NCI-H2227 treated with DMSO at 0.1 percent for 48 hours (cell line): Measurements from ENCODE around the gene RCAN2.

Experiments
- DNase-seq: peaks from one replicate; lab custom pipeline; 2025; lab: John Stamatoyannopoulos, UW

RCAN2 gene

DNA sequence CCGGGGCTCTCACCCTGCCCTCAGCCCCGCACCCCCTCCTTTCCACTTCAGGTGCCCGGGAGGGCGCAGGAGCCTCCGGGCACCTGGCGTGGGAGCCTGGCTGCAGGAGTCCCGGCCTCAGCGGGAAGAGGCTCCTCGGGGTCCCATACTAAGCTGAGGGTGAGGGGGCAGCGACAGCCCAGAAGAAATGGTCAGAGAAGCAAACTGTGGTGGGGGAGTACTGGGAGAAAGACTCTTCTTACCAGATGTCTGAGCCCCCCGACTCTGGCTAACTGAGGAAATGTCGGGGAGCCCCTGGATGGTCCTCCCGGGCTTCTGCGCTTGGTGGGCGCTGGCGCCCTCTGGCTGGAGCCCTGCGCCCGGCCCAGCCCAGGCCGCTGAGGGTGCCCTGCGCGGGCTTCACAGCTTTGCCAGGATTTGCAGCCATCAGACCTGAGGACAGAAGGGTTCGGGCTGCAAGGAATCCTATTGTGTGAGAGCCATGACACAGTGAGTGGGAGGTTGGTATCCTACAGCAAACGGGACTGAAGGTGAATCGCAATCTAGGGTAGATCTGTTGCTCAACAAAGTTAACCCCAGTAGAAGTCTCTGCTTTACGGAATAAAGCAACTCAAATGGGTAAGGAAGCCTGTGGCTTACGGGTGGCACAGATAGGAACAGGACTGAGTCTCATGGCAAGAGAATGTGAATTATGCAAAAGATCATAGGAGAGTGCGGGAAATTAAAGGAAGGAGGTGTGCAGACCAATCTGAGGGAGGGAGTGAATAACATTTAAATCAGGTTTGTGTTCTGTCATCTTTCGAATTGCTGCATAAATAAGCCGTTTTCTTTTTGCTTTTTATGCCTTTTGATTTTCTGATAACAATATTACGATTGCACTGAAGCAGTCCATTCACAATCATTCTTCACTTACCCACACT, 639 bp upstream of the RCAN2 start:
- DNase-seq, result peak; percentile 15

- DNase-seq, result no peak
These were observed 636 bp downstream of the RCAN2 start for GRCh38 chr6:46490425-46491200.

DNA sequence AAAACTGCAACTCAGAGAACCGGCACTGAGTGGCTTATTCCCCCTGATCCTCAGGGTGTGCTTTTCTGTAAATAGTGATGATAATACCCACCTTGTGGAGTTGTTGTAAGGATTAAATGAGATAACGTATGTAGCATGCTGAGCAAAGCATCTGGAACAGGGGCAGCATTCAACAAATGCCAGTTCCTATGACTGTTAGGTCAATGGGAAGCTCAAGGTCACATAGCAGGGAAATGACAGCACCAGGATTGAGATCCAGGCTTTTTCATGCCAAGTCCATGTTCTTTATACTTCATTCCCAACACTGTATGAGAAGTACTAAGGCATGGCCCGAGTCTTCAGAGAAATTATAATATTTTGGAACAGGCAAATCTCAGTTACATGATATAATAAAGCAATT, 5.1 kb downstream of the RCAN2 start:
- DNase-seq, result no peak

DNA sequence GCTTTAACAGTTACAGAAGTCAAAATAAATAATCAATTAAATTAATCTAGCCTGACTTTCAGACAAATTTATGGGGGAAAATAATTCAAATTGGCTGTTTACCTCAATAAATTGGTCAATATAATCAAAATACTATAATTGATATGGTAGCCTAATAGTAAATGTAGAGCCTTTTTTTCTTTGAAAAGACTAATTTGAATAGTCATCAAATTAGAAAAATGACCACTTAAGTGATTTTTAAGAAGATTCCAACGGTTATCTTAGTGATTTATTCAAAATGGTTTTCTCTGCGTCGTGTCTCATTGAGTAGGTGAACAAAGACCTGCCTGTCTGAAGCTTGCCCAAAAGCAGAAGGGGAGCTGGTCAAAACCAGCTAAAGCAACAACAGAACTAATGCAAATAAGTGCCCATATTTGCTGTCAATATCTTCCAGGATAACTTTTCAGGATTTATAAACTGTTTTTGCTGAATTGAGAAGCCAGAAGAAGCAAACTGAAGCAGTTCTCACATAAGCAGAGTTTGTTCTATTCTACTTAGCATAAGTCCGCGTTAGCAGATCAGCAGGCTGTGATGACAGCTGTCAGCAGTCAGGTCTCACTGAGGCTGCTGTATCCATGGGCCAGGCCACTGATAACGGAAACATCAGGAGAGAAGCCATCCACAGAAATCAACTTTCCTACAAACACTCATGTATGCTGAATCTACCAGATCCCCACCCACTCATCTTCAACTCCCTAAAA, 7.0 kb downstream of the RCAN2 start:
- DNase-seq, result no peak

- DNase-seq, result no peak
These were observed 14.9 kb downstream of the RCAN2 start for GRCh38 chr6:46476301-46476700.

DNA sequence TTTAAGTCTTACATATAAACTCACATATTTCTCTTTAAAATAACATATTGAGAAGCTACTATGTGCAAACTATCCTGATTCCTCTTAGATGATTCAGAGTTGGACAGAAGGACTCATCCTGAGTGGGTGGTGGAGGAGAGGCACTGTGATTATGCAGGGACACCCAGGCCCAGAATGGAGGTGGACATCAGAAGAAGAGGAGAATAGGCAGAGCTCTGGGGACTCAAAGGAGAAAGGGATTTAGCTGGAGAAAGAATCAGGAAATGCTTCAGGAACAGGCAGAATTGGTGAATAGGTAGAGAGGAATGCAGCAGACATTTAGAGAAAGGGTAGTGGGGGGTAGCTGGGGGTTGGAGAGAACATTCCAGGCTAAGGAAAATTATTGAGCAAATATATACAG, 17.4 kb downstream of the RCAN2 start:
- DNase-seq, result no peak

DNA sequence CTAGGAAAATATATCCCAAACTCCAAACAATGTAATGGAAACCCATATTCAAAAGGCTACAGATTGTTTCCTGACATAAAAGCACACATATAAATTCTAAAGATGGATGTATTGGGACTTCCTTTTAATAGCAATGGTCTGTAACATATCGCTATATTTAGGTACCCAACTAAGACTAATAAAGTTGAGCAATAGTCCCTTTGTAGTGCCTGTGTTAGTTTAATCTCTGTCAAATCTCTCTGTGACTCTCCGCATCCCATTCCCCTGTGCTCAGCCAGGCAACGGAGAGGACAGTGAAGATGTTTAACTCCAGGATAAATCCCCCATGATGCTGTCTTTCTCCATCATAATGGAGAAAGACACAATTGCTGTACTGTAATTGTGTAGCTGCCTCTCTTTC, 19.0 kb downstream of the RCAN2 start:
- DNase-seq, result no peak

DNA sequence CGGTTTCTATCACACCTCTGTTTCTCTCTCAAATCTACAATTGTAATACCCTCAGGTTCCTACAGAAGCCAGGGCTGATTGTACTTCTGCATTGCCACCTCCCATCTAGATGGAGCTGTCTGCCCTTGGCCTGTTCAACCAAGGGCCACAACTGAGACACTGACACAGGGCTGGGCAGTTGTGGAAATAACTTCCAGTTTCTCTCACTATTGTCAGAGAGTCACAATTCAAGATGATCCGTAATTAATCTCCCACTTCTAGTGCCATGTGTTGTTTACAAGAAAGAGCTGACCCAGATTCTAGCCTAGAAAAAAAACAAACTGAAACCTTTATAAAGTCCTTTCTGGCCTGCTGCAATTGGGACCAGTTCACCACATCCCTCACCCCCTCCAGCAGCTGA, 22.2 kb downstream of the RCAN2 start:
- no peak for DNase-seq

- no peak for DNase-seq
These were observed 22.7 kb downstream of the RCAN2 start for GRCh38 chr6:46468403-46469010.

GRCh38 chr6:46466570-46466969, 24.7 kb downstream of the RCAN2 start:
- DNase-seq, result no peak

DNA sequence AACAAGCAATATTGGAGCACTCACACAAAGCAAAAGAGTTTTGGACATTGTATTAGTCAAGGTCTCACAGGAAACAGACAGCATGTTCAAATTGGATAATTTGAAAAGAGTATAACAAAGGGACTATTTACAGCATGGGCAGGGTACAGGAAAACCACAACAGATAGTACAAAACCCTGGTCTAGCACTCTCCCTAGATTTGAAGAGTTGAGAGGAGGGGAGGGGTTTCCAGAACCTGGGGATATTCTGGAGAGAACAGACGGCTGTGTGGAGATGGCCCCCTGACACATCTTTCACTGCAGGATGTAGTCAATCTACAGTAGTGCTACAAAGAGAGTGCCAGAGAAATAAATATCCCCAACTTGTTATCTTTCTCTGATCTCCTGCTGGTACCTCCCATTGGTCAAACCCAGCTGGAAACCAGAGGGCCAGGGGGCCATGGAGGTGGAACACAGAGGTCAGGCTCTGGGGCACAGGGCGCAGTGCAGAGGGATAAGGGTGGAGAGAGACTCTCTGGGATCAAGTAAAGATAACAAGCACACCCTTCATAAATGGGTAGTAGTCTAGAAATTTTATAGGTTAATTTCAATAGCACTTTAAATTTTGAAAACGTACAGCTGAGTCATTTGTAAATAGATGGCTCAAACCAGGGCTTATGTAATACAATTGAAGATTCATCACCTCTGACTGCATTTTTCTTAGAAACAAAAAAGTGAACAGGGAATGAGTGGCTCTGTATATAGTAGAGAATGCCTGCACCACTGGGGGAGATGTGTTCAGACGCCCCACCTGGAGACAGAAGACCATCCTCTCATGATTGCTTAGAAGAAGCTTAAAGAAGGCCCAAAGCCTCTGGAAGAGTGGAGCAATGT, 25.7 kb downstream of the RCAN2 start:
- no peak for DNase-seq

GRCh38 chr6:46456297-46456696, 35.0 kb downstream of the RCAN2 start:
- no peak for DNase-seq

DNA sequence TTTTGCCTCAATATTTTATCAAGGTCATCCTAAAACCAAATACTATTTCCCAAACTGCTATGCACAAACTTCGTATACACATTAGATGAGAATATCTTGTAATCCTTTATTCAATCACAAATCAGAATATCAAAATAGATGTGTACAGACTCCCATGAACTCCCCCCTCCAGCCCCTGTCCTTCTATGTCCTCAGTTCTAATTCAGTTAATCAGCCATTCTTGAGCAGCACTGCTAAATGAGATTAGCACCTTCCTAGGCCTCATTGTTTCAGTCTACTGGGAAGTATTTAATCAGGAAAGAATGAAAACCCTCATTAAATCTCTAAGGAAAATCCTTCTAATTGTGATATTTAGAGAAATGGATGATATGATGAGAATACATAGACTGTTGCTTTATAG, 36.6 kb downstream of the RCAN2 start:
- DNase-seq, result no peak

DNA sequence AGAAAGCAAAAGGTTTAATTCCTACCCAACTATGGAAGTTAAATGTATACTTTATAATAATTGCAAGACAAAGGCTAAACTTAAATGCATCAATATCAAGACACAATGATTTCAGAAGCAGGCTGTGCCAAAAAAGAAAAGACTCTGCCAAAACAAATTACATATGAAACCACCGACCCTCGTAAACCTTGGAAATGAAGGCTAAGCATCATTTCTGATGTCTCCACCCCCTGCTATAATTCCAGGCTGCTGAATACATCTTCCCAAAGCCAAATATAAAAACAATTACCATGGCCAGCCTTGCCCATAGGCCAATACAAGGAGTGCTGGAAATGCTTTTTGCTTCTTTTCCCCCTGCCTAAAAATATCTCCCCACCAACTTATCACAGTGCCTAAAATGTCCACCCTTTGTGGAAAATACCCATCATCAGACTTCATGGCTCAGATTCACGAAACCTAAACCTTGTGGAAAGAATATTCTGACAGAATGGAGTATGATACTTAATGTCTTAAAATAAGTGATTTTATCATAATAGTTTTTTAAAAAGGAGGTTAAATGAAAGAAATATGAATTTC, 37.4 kb downstream of the RCAN2 start:
- DNase-seq, result no peak

DNA sequence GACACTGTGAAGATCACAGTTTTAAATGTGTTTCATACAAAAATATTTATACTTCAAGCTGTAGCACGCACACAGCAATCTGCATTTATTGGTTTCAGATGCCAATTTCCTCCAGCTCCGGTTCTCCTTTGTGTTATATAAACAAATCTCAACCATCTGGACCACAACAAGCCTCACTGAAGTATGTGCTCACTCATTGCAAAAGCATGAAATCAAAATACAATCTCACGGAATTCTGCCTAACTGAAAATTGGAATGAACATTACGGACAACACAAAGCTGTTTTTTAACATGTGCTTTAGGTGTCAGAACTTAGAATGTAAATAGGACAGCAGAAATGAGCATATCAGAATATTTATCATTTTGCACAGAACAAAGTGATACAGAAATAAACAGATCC, 38.0 kb downstream of the RCAN2 start:
- DNase-seq, result no peak

DNA sequence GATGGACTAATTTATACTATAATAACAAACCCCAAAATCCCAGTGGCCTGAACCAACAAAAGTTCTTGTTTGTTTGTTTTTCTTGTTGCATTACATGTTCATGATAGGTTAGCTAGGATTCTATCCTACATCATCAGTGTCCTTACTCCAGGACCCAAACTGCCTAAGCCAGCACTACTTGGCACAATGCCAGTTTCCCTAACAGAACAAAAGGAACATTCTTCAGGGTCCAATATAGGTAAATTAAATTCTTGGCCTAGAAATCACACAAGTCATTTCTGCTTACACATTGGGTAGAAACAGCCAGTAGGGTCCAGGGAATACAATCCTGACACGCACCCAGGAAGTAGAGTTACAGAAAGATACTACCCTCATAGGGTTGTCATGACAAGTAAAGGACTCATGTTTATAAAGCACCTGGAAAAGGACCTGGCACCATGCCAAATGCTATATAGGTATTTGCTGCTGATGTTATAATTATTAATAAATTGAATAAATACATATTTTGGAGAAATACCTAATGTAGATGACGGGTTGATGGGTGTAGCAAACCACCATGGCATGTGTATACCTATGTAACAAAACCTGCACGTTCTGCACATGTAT, 38.8 kb downstream of the RCAN2 start:
- DNase-seq, result no peak

DNA sequence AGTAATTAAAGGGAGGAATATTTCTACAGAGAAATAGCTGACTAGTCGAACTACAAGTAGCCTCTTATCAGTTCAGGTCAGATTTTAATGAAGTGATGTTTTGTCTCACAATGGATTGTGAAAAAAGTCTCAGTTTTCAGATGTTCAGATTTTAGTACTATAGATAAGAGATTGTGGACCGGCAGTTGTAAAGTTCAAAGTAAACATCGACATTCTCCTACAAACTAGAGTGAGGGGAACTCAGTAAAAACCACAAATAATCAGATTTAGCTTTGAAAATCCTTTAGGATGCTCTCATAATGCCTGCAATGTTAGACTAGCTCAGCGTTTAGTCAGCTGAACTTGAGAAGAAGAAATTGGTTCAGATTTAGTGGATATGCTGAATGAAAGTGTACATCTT, 39.9 kb downstream of the RCAN2 start:
- DNase-seq, result no peak

DNA sequence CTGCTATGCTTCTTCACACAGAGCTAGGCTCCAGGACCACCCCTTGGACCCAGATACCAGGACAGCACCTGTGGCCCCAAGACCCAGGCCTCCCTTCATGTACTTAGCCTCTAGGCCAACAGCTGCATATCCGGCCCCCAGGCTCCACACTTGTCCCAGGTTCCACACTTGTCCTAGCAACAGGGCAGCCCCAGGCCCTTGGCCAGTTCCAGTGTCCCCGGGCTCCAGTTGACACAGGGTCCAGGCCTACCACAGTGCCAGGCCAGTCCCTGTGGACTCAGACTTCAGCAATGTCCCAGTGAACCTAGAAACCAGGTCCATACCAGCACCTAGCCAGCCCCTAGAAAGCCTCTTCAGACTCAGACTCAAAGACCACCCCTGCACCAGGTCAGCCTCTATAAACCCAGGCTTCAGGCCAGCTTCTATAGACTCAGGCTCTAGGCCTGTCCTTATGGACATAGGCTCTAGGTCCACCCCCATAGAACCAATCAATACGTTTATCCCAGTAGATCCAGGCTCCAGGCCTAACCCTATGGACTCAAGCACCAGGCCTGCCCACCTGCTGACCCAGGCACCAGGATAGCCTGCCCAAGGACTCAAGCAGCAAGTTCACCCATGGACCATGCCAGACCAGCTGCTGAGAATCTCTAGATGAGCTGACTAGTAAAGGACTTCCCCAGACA, 46.3 kb downstream of the RCAN2 start:
- no peak for DNase-seq

- DNase-seq, result no peak
These were observed 47.6 kb downstream of the RCAN2 start for GRCh38 chr6:46443623-46444022.

DNA sequence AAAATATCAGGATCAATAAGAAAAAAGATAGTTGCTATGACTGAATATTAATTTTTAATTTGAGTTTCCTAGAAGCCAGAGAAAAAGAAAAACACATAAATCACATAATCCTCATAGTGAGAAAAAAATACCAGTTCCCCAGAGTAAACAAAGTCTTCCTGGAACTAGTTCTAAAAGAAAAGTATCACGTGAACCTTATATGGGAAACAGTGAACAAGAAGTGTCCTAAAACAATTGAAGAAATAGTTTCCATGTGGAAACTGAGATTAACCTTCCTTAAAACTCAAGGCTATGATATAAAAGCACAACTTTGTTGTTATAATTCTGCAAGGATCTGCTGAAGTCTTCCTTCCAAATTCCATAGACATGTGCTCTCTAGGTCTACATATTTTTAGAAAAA, 50.6 kb downstream of the RCAN2 start:
- no peak for DNase-seq
